Activated CD8-positive, alpha-beta memory T cell treated with anti-CD3 and anti-CD28 coated beads for 1 hour (primary cell): Measurements from ENCODE around the gene ARSH.
"Not testable (repeated sequence)": the region's sequence is repeated elsewhere in the genome, so short reads cannot be mapped to it uniquely, and the experiment has no call there.

Experiments
- DNase-seq, 2 donors: peaks; one replicate each; pipeline ENCODE4 v3.0.0-alpha.2; 2020; ENCODE audit warnings: low read depth in 1 of 2; ENCODE audit errors: extremely low read depth in 1 of 2

Gene ARSH

GRCh38 chrX:3006495-3006894 is at the start of gene ARSH:
Gene ARSH, plus strand, starts transcription at chrX:3006546. Its CDS starts 67 bp downstream, at chrX:3006613.
- DNase-seq: no peak

GRCh38 chrX:2958199-2958598 is 48.1 kb upstream of the ARSH start:
- no peak for DNase-seq

DNA sequence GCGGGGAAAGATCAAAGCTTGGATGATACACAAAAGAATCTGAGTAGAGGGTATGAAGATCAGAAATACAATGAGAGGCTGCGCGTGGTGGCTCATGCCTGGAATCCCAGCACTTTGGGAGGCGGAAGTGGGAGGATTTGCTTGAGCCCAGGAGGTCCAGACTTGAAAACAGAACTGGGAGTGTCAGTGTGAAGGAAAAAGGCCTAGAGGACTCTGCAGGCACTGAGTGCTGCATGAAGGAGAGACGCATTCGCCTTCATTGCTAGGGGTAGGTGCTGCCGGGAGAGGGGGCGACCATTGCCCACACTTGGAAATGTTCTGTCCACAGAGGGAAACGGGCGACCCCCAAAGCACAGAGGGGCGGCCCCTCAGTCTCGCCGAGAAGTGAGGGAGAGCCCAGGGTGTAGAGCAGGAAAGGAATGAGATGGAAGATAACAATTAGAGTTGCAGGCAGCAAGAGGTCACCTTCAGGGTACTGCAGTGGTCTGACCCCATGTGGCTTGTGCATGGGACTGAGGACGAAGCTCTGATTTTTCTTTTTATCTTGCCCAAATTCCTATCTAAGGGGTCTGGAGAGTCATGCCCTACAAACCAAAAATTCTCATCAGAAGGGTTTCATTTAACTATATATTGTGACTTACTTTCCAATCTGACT is 45.4 kb upstream of the ARSH start:
- no peak for DNase-seq

- no peak for DNase-seq
Measured at GRCh38 chrX:2962381-2962780, 44.0 kb upstream of the ARSH start.

DNA sequence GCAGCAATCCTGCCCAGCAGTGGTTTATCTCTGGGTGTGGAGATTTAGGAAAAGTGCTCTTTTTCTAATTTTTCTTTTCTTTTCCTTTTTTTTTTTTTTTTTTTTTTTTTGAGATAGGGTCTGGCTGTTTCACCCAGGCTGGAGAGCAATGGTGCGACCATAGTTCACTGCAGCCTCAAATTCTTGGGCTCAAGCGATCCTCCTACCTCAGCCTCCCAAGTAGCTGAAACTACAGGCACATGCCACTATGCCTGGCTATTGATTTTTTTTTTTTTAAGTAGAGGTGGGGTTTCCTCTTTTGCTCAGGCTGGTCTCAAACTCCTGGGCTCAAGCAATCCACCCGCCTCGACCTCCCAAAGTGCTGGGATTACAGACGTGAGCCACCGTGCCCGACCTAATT is 42.9 kb upstream of the ARSH start:
- DNase-seq: not testable (repeated sequence)

GRCh38 chrX:2963992-2964794 is 42.2 kb upstream of the ARSH start:
- not testable (repeated sequence) for DNase-seq

GRCh38 chrX:2965965-2966364 is 40.4 kb upstream of the ARSH start:
- no peak for DNase-seq

- no peak for DNase-seq
Measured at GRCh38 chrX:2967012-2967411, 39.3 kb upstream of the ARSH start.

GRCh38 chrX:2967584-2967983 is 38.8 kb upstream of the ARSH start:
- DNase-seq: no peak

- DNase-seq: no peak
Measured at GRCh38 chrX:2967998-2968909, 38.1 kb upstream of the ARSH start.

DNA sequence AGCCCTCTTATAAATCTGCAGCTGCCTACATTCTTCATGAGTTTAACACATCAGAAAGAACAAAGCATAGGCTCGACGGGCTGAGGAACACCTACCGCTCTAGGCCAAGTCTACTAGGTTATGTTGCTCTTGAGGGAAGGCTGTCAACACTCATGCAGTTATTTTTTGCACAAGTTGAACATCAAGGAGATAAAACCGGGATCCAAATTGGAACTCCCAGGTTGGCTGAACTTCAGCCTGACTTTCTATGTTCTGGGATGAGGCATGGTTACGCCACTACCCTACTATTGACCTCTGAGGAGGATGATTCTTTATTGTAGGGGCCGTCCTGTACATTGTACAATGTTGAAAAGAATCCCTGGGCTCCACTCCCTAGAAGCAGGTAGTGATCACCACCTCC is 37.3 kb upstream of the ARSH start:
- DNase-seq: no peak

DNA sequence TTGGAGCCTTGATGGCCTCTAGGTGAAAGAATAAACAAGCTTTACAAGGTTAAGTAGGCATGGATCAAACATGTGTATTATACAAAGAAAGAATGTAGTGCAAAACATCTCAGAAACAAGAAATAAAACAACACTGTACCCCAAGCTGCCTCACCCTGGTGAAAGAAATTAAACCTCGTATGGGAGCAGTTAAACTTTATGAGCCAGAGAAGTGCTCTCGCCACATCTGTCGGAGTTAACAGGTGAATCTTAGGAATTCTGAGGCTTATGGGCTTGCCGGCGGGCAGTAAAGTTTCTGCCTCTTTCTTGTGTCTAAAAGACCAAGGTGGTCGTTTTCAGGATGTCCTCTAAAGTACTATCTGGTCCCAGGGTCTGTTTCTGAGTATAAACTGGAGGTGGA is 34.0 kb upstream of the ARSH start:
- no peak for DNase-seq

DNA sequence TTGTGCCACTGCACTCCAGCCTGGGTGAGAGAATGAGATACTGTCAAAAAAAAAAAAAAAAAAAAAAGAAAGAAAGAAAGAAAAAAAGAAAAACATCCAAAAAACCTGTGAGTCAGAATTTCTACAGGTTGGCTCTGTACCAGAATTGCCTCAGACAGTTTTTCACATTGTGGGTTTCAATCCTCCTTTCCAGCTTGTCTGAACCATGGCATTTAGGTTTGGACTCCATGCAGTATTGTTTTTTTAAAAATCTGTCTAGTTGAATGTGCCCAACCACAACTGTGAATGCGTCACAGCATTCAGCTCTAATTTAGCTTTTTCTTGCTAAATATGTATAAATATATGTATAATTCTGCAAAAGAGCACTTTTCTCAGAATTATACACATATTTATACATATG is 31.4 kb upstream of the ARSH start:
- DNase-seq: no peak

GRCh38 chrX:2978639-2979038 is 27.7 kb upstream of the ARSH start:
- DNase-seq: not testable (repeated sequence)

GRCh38 chrX:2984342-2984741 is 22.0 kb upstream of the ARSH start:
- no peak for DNase-seq

- no peak for DNase-seq
Measured at GRCh38 chrX:2989565-2989964, 16.8 kb upstream of the ARSH start.

DNA sequence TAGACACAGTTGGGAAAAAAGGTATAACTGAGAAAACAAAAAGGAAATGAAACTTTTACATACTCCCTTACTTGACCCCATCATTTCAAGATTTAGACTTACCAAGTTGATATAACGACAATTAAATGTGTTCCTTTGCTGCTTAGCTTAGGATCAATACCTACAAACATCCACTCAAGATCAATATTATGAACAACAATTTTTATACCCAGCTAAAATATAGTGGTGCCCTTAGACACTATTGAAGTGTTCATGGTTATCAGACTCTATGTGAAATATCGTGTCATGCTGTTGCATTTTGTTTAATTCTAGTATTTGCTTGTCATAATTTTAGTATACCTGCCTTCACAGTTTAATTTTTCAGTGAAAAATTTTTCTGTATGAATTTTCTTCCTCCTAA is 4.2 kb downstream of the ARSH start:
- DNase-seq: no peak

DNA sequence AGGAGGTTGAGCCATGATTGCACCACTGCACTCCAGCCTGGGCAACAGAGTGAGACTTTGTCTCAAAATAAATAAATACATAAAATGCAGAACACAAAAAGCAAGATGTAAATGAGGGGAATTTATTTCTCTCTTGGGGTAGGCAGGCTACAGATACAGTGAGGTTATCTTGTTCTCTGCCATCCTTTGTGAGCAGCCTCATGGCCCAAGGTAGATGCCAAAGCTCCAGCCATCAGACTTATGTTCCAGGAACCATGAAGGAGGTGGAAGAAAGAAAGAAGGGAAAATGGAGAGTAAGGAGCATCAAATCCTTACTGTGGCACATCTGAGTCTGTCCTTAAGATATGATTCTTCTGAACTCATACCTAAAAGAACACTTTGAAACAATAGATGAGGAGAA is 11.1 kb downstream of the ARSH start:
- no peak for DNase-seq

DNA sequence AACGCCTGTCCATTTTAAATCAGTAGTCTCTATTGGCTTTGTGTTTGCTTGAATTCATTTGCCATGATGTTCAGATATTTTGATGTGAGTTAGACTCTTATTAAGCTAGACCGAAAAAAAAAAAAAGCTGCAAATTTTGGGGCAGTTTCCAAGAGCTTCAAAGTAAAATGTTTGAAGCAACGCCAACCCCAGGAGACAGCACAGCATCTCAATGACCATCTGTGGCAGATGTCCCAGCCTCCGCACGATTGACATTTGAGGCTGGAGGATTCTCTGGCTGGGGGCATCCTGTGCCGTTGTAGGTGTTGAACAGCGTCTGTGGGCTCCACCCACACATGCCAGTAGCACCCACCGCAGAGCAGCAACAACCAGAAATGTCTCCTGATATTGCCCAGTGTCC is 17.8 kb downstream of the ARSH start:
- no peak for DNase-seq

- DNase-seq: no peak
Measured at GRCh38 chrX:3026074-3026815, 19.9 kb downstream of the ARSH start.

- no peak for DNase-seq
Measured at GRCh38 chrX:3029129-3029528, 22.8 kb downstream of the ARSH start.
